Mesendoderm (in vitro differentiated cells): ENCODE results near the gene ALKAL2.

Experiments used
- DNase-seq: peaks from one replicate; pipeline ENCODE4 v3.0.0; 2013
- H2AK5ac ChIP-seq: 2 replicates; pipeline ENCODE4 v1.6.1; 2013; ENCODE audit warnings: low read length, inconsistent platforms
- H2BK120ac ChIP-seq: 2 replicates; pipeline ENCODE4 v1.6.1; 2013; ENCODE audit warnings: low read depth, mild to moderate bottlenecking, low read length, moderate library complexity, mixed read lengths
- H2BK15ac ChIP-seq: replicated peaks from 2 replicates; pipeline ENCODE4 v1.6.1; 2013; ENCODE audit warnings: low read depth, mild to moderate bottlenecking, moderate library complexity
- H2BK5ac ChIP-seq: 2 replicates; pipeline ENCODE4 v1.6.1; 2013; ENCODE audit warnings: low read length, inconsistent platforms
- H3K18ac ChIP-seq: 2 replicates; pipeline ENCODE4 v1.6.1; 2013; ENCODE audit warnings: mild to moderate bottlenecking, low read length, mixed read lengths
- H3K23ac ChIP-seq: one replicate; pipeline ENCODE4 v1.6.1; 2013; ENCODE audit warnings: low read length
- H3K27ac ChIP-seq: 2 replicates; pipeline ENCODE4 v1.5.1; 2013; ENCODE audit warnings: low read depth, mild to moderate bottlenecking, inconsistent platforms, low read length, moderate library complexity
- H3K27me3 ChIP-seq: 2 replicates; pipeline ENCODE4 v1.6.1; 2013; ENCODE audit warnings: low read length, control low read depth, mild to moderate bottlenecking, inconsistent platforms; ENCODE audit not compliant: insufficient read depth, poor library complexity
- H3K36me3 ChIP-seq: 2 replicates; pipeline ENCODE4 v1.6.1; 2013; ENCODE audit warnings: low read length, inconsistent platforms; ENCODE audit not compliant: control insufficient read depth, insufficient read depth
- H3K4ac ChIP-seq: one replicate; pipeline ENCODE4 v1.6.1; 2013; ENCODE audit warnings: low read depth, mild to moderate bottlenecking, low read length, moderate library complexity
- H3K4me1 ChIP-seq: 2 replicates; pipeline ENCODE4 v1.6.1; 2013; ENCODE audit warnings: low read depth, low read length, inconsistent platforms; ENCODE audit not compliant: control insufficient read depth
- H3K4me2 ChIP-seq: 2 replicates; pipeline ENCODE4 v1.6.1; 2013; ENCODE audit warnings: low read length
- H3K4me3 ChIP-seq: 2 replicates; pipeline ENCODE4 v1.5.1; 2013; ENCODE audit warnings: mild to moderate bottlenecking, low read length
- H3K56ac ChIP-seq: one replicate; pipeline ENCODE4 v1.6.1; 2013; ENCODE audit warnings: low read length
- H3K79me1 ChIP-seq: 2 replicates; pipeline ENCODE4 v1.6.1; 2013; ENCODE audit warnings: low read length, inconsistent platforms
- H3K79me2 ChIP-seq: 2 replicates; pipeline ENCODE4 v1.6.1; 2013; ENCODE audit warnings: mild to moderate bottlenecking, low read length; ENCODE audit not compliant: control insufficient read depth, insufficient read depth
- H3K9ac ChIP-seq: 2 replicates; pipeline ENCODE4 v1.6.1; 2013; ENCODE audit warnings: low read length, inconsistent platforms
- H4K5ac ChIP-seq: one replicate; pipeline ENCODE4 v1.6.1; 2013; ENCODE audit warnings: low read length
- H4K8ac ChIP-seq: one replicate; pipeline ENCODE4 v1.6.1; 2013; ENCODE audit warnings: low read depth, mild to moderate bottlenecking, control low read depth, low read length, moderate library complexity
- WGBS: extraction: QIAGEN DNeasy Blood & Tissue Kit; methylation state at CpG from one replicate; pipeline ENCODE4 v1.1.7; 2013; ENCODE audit warnings: low lambda C conversion rate, missing lambda C conversion rate; ENCODE audit not compliant: insufficient coverage; ENCODE audit errors: extremely low coverage; 5-methylcytosine and 5-hydroxymethylcytosine counted together

Gene ALKAL2

GRCh38 chr2:309148-309953 is 21.5 kb upstream of the ALKAL2 start:
- no peak overlapping the region for H3K27ac ChIP-seq

GRCh38 chr2:305366-305765 is 17.5 kb upstream of the ALKAL2 start:
- Histone ChIP-seq H2BK15ac (no peak overlapping the region), H3K79me2 (no peaks in the 10 kb centered on the region), H3K9ac (no peak overlapping the region), H2BK5ac (no peak overlapping the region), H3K4me2 (no peak overlapping the region), H3K56ac (no peak overlapping the region), H3K27ac (no peak overlapping the region), H3K23ac (no peak overlapping the region), H4K5ac (no peak overlapping the region), H3K4ac (no peak overlapping the region), H2BK120ac (no peak overlapping the region), H3K36me3 (no peaks in the 10 kb centered on the region), H2AK5ac (no peak overlapping the region), H3K4me1 (peaks cover 2% of the 10 kb centered on the region), H3K79me1 (no peaks in the 10 kb centered on the region), H3K18ac (no peak overlapping the region), H3K27me3 (no peaks in the 10 kb centered on the region), H3K4me3 (no peak overlapping the region), H4K8ac (no peak overlapping the region)
- DNase-seq = no peak
- WGBS = no CpG with 5 or more reads among the region's 9 CpGs

More at GRCh38 chr2:309148-309953, 21.5 kb upstream of the ALKAL2 start:
- H3K79me1 ChIP-seq = no peaks in the 10 kb centered on the region
- H3K36me3 ChIP-seq = no peaks in the 10 kb centered on the region
- H3K56ac ChIP-seq = peak overlapping the region; percentile 28
- H3K9ac ChIP-seq = no peak overlapping the region
- no peak overlapping the region for H3K23ac ChIP-seq
- no peak overlapping the region for H2BK120ac ChIP-seq
- DNase-seq = peak; percentile 89
- no peak overlapping the region for H2BK5ac ChIP-seq
- H2AK5ac ChIP-seq = no peak overlapping the region
- no peak overlapping the region for H4K5ac ChIP-seq
- no peaks in the 10 kb centered on the region for H3K79me2 ChIP-seq
- no peaks in the 10 kb centered on the region for H3K27me3 ChIP-seq
- no CpG with 5 or more reads among the region's 13 CpGs for WGBS
- no peak overlapping the region for H3K4me2 ChIP-seq
- H4K8ac ChIP-seq = no peak overlapping the region
- H3K4me3 ChIP-seq = no peak overlapping the region
- H3K4ac ChIP-seq = no peak overlapping the region
- H3K18ac ChIP-seq = no peak overlapping the region
- H3K4me1 ChIP-seq = peaks cover 2% of the 10 kb centered on the region
- no peak overlapping the region for H2BK15ac ChIP-seq

- Histone ChIP-seq H3K9ac (no peak overlapping the region), H2AK5ac (no peak overlapping the region), H4K8ac (no peak overlapping the region), H3K56ac (no peak overlapping the region), H3K23ac (no peak overlapping the region), H3K79me2 (no peaks in the 10 kb centered on the region), H4K5ac (no peak overlapping the region), H3K18ac (no peak overlapping the region), H3K4ac (no peak overlapping the region), H3K27me3 (no peaks in the 10 kb centered on the region), H3K4me1 (no peaks in the 10 kb centered on the region), H2BK120ac (no peak overlapping the region), H3K4me2 (no peak overlapping the region), H3K79me1 (no peaks in the 10 kb centered on the region), H3K27ac (no peak overlapping the region), H2BK5ac (no peak overlapping the region), H2BK15ac (no peak overlapping the region), H3K4me3 (no peak overlapping the region), H3K36me3 (no peaks in the 10 kb centered on the region)
- no CpG with 5 or more reads among the region's 3 CpGs for WGBS
- DNase-seq = no peak
Observed at GRCh38 chr2:296354-296753, 8.5 kb upstream of the ALKAL2 start.

GRCh38 chr2:295090-295489 is 7.2 kb upstream of the ALKAL2 start:
- Histone ChIP-seq H3K27ac (no peak overlapping the region), H3K23ac (no peak overlapping the region), H2AK5ac (no peak overlapping the region), H3K9ac (no peak overlapping the region), H3K4me1 (no peaks in the 10 kb centered on the region), H2BK5ac (no peak overlapping the region), H2BK15ac (no peak overlapping the region), H3K4me3 (no peak overlapping the region), H2BK120ac (no peak overlapping the region), H3K18ac (no peak overlapping the region), H3K56ac (no peak overlapping the region), H3K27me3 (no peaks in the 10 kb centered on the region), H3K79me1 (no peaks in the 10 kb centered on the region), H4K5ac (no peak overlapping the region), H4K8ac (no peak overlapping the region), H3K36me3 (no peaks in the 10 kb centered on the region), H3K4ac (no peak overlapping the region), H3K4me2 (no peak overlapping the region), H3K79me2 (no peaks in the 10 kb centered on the region)
- WGBS = no CpG with 5 or more reads among the region's 5 CpGs
- no peak for DNase-seq

GRCh38 chr2:290090-290722 is 2.3 kb upstream of the ALKAL2 start:
- Histone ChIP-seq H3K56ac (peak overlapping the region; percentile 83), H3K79me2 (no peaks in the 10 kb centered on the region), H3K4me1 (peaks cover 2% of the 10 kb centered on the region), H3K79me1 (no peaks in the 10 kb centered on the region), H3K4me2 (peak overlapping the region; percentile 82), H2BK120ac (no peak overlapping the region), H2BK15ac (no peak overlapping the region), H2AK5ac (no peak overlapping the region), H3K4me3 (no peak overlapping the region), H4K8ac (no peak overlapping the region), H4K5ac (no peak overlapping the region), H3K9ac (peak overlapping the region; percentile 42), H3K36me3 (no peaks in the 10 kb centered on the region), H3K4ac (no peak overlapping the region), H3K27ac (no peak overlapping the region), H3K23ac (no peak overlapping the region), H3K27me3 (peaks cover 1% of the 10 kb centered on the region), H2BK5ac (no peak overlapping the region), H3K18ac (no peak overlapping the region)
- WGBS = no CpG with 5 or more reads among the region's 15 CpGs
- peak; percentile 80 for DNase-seq
